HG02852 (cell line): ENCODE results near the gene SEMA4C.
"Not testable (repeated sequence)": the region's sequence is repeated elsewhere in the genome, so short reads cannot be mapped to it uniquely, and the experiment has no call there.

Experiments used
- ATAC-seq: cut with Tn5 transposase; IDR thresholded peaks from one replicate; pipeline ENCODE4 v1.9.1; 2021; ENCODE audit warnings: mild to moderate bottlenecking, moderate library complexity; ENCODE audit not compliant: unreplicated experiment

SEMA4C gene

GRCh38 chr2:96898641-96899412 is 28.9 kb upstream of the SEMA4C start:
- no peak for ATAC-seq

GRCh38 chr2:96898135-96898505 is 28.2 kb upstream of the SEMA4C start:
- no peak for ATAC-seq

GRCh38 chr2:96897491-96898134 is 27.7 kb upstream of the SEMA4C start:
- no peak for ATAC-seq

DNA sequence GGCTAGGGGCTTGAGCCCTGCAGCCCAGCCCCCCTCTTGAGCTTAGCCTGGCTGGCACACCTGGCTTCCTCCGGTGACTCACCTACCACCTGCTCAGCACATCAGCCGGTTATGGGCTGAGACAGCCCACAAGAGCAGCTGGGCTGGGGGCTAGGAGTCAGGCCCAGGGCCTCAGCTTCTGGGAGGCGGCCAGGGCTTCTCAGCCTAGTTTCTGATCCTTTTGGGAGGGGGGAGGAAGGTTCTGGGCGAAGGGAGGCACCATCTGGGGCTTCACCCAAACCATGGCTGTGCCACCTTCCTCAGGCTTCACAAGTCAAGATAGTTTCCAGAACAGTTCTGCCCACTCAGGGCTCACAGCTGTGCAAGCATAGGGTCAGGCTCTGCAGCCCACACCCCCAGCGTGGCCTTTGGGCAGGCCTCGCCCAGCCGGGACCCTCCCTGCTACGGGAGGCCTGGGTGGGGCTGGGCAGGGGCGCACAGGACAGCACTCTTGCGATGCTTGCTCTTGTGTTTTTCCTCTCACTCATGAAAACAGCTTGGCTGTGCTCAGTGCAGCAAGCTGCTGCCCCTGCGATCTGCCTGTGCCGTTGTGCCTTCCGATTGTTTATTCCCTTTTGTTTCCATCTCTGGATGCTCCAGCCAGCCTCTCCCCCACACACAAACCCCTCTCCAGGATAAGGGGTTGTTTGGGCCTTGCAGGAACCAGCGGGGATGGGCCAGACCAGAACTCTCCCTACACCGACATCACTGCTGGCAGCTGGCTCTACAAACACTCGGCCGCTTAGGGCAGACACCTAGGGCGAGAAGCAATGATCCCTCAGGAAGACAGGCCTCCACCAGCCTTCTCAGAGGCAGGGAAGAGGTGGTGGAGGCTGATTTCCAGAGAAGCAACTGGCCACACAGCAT is 26.1 kb upstream of the SEMA4C start:
- ATAC-seq, result no peak

DNA sequence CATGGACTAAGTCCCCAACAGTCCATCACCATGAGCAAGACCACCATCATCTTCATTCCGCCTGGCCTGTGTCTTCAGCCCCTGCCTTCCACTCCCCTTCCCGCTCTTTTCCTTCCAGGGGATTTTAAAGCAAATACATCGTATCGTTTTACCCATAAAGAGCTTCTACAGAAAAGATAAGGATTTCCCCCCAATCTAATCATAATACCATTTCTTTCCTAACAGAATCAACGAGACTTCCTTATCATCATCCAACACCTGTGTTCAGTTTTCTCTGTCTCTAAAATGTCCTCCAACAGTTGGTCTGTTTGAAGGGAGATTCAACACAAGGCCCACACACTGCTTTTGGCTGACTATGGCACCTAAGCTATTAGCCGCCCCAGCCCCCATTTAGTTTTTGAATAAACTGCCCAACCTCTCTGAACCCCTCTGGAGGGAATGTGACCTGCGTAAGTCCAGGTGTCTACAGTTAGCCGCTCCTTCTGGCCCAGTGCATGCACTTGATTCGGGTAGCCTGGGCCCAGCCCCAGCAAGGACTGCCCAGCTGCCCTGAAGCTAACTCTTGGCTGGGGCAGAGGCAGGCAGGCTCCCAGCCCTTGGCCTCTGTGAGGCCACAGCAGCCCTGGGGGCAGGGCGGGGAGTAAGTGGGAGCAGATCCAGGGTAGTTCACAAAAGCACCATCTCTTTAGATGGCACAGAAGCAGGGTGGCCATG is 25.3 kb upstream of the SEMA4C start:
- no peak for ATAC-seq

GRCh38 chr2:96894151-96894531 is 24.3 kb upstream of the SEMA4C start:
- no peak for ATAC-seq

- ATAC-seq, result no peak
Observed at GRCh38 chr2:96893289-96894150, 23.6 kb upstream of the SEMA4C start.

DNA sequence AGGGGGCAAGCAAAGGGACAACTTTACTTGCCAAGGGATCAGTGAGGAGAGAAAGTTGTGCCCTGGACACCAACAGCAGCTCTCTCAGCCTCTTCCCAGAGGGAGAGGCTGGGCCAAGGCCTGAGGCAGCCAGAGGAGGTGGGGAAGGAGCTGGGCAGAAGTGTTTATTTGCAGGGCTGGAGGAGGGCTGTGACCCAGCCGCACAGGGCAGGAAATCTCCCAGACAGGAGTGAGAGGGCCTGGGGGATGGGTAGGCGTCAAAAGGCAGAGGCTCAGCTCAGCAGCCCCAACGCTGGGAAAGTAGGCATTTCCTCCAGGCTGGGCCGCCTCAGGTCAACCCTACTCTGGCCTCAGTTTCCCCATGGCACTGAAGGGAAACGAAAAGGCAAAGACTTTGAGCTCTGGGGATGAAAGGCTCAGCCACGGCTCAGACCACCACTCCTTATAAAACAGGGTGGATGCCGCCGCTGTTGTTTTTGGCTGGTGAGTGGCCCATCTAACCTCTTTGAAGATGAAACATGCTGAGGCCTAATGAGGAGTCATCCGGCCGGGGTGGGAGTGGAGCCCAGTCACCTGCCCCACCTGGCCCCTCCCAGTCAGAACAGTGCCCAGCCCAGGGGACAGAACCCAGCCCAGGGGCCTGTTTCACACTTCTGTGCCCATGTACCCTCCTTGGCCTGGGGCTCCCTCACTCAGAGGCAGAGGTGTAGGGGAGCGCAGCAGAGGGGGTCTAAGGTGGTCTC is 21.9 kb upstream of the SEMA4C start:
- no peak for ATAC-seq

DNA sequence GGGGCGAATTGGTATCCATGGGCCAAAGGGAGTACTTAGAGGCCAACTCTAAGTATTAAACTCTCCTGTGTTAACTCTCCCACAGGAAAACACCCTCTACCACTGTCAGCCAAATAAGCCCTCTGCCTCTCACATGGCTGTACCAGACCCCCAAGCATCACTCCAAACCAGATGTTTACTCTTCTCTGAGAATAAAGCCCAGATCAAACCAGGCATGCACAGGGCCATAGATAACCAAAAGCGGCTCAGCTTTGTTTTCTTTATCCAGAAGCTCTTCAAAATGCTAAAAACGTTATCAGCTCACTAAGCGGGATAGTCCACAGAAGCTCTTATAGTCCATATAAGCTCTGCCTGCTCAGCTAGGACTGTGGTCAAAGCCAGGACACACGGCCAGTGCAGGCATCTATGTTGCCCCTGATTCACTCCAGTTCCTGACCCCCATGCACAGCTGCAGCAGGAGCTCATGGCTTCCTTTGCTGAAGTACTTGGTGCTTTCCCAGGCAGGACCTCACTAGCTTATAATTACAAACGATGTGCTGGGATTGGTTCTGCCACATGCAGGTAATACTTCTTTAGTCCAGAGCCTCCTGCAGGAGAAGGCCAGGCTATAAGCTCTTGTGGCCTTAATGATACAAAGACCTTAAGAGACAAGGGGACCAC is 21.0 kb upstream of the SEMA4C start:
- no peak for ATAC-seq

DNA sequence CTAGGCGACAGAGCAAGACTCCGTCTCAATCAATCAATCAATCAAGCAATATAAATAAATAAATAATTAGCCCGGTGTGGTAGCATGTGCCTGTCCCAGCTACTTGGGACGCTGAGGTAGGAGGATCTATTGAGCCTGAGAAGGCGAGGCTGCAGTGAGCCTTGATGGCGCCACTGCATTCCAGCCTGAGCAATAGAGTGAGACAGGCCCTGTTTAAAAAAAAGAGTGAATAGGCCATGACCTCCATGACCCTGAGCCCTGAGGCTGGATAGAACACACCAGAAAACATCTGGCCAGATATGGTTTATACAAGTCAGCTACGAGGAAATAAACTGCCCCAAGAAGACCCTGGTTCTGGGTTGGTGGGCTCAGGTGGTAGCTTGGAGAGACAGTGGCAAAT is 20.4 kb upstream of the SEMA4C start:
- ATAC-seq, result no peak

GRCh38 chr2:96889502-96889901 is 19.6 kb upstream of the SEMA4C start:
- not testable (repeated sequence) for ATAC-seq

DNA sequence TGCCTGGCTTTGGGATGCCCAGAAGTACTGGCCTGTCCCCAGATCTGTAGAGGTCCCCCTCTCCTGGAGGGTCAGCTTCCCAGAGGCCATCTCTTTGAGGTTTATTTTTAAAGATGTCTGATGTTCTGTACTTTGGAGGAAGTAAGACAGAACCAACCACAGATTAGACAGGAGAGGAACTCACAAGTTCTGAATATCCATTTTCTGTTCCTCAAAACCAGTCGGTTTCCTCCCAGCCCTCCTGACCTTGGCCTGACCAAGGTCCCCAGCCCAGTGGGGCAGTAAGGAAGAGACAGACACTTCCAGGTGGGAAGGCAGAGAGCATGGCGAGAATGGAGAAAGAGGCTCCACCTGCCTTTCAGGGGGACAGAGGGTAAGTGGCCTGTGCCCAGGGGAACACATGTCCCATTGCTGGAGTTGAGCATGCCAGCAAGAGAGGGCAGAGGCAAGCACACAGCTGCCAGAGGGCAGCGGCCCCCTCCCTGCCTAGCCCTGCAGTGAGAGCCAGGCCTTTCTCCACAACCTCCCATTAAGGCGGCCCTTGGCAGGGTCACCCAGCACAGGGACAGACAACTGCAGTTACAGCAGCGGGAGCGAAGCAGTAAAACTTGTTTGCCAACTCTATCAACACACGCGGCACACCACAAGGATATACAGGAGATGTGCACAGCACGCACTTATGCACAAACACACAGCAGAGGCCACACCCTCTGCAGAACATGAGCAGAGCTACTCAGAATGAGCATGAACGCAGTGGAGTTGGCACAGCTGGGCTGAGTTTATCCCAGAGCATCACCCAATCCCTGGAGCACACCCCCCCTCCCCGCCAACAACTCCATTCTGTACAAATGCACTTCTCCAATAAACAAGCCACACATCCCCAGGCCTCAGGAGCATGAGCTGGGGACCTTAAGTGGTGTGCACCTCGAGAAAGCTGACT is 18.5 kb upstream of the SEMA4C start:
- no peak for ATAC-seq

DNA sequence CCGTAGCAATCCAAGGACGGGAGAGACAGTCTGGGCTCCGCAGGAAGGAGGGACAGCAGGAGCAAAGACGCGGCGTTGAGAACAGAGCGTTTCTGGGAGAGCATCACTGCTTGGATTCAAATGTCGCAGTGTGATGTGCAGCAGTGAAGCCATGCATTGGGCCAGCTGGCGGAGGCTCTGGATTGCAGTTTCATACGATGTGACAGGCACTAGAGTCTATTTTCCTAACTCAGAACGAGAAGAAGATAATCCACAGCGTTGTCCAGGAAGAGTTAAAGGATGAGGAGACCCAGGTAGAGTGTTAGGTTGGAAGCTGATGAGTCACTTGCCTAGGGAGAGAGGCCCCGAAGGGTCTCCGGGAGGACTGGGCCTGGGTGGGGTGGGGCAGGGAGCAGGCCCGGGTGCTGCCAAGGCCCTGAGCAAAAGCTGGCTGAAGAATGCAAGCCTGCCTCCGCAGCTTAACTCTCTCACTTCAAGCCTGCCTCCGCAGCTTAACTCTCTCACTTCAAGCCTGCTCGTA is 17.7 kb upstream of the SEMA4C start:
- no peak for ATAC-seq

GRCh38 chr2:96885432-96886347 is 15.8 kb upstream of the SEMA4C start:
- no peak for ATAC-seq

- ATAC-seq, result no peak
Observed at GRCh38 chr2:96884299-96885094, 14.6 kb upstream of the SEMA4C start.

- no peak for ATAC-seq
Observed at GRCh38 chr2:96883306-96883705, 13.4 kb upstream of the SEMA4C start.
